ENCODE results near the gene ATXN10. TPM values are rescaled to one million over a fixed set of nuclear protein-coding genes. Genes with fewer than 3 reads are reported as not detected.

ATXN10 gene
- total RNA-seq, 1 donor from 2014 or later, result 117 TPM

- H3K36me3 Mint-ChIP-seq (ENCODE audit: low read depth), result peaks cover 4% of the 10 kb centered on the region
- DNase-seq (ENCODE audit: low spot score), result no peak
These were observed 54.4 kb downstream of the ATXN10 start for GRCh38 chr22:45726081-45726480.

GRCh38 chr22:45731041-45731797 lies 59.6 kb downstream of the ATXN10 start:
- H3K4me3 Mint-ChIP-seq (ENCODE audit: unreplicated experiment), result peak overlapping the region; percentile 13
- no peaks in the 10 kb centered on the region for H3K9me3 Mint-ChIP-seq (ENCODE audit: low read depth)
- peak overlapping the region; percentile 84 for H3K27ac Mint-ChIP-seq (ENCODE audit: unreplicated experiment)
- H3K36me3 Mint-ChIP-seq (ENCODE audit: low read depth), result no peaks in the 10 kb centered on the region
- peaks cover 21% of the 10 kb centered on the region for H3K4me1 Mint-ChIP-seq (ENCODE audit: low read depth)
- no peaks in the 10 kb centered on the region for H3K27me3 Mint-ChIP-seq (ENCODE audit: low read depth)
- no peak for DNase-seq (ENCODE audit: low spot score)
- TF ChIP-seq CTCF (IDR thresholded peaks at IDR 0.05), result no peak

More at GRCh38 chr22:45726081-45726480, 54.4 kb downstream of the ATXN10 start:
- Mint-ChIP-seq H3K27me3 (ENCODE audit: low read depth) (no peaks in the 10 kb centered on the region), H3K9me3 (ENCODE audit: low read depth) (no peaks in the 10 kb centered on the region), H3K4me3 (ENCODE audit: unreplicated experiment) (no peak overlapping the region), H3K4me1 (ENCODE audit: low read depth) (peaks cover 23% of the 10 kb centered on the region), H3K27ac (ENCODE audit: unreplicated experiment) (peak overlapping the region; percentile 28)
- no peak for TF ChIP-seq CTCF (IDR thresholded peaks at IDR 0.05)

- DNase-seq (ENCODE audit: low spot score), result no peak
- H3K4me3 Mint-ChIP-seq (ENCODE audit: unreplicated experiment), result peak overlapping the region; percentile 13
- peaks cover 16% of the 10 kb centered on the region for H3K4me1 Mint-ChIP-seq (ENCODE audit: low read depth)
- H3K27me3 Mint-ChIP-seq (ENCODE audit: low read depth), result no peaks in the 10 kb centered on the region
- H3K36me3 Mint-ChIP-seq (ENCODE audit: low read depth), result peaks cover 1% of the 10 kb centered on the region
- H3K9me3 Mint-ChIP-seq (ENCODE audit: low read depth), result no peaks in the 10 kb centered on the region
- H3K27ac Mint-ChIP-seq (ENCODE audit: unreplicated experiment), result peak overlapping the region; percentile 84
- peak; percentile 85 for TF ChIP-seq CTCF (IDR thresholded peaks at IDR 0.05)
These were observed 60.3 kb downstream of the ATXN10 start for GRCh38 chr22:45731798-45732495.

GRCh38 chr22:45735273-45735672 lies 63.6 kb downstream of the ATXN10 start:
- TF ChIP-seq CTCF (IDR thresholded peaks at IDR 0.05), result no peak
- H3K36me3 Mint-ChIP-seq (ENCODE audit: low read depth), result peaks cover 19% of the 10 kb centered on the region
- H3K9me3 Mint-ChIP-seq (ENCODE audit: low read depth), result no peaks in the 10 kb centered on the region
- H3K4me3 Mint-ChIP-seq (ENCODE audit: unreplicated experiment), result no peak overlapping the region
- DNase-seq (ENCODE audit: low spot score), result no peak
- no peaks in the 10 kb centered on the region for H3K27me3 Mint-ChIP-seq (ENCODE audit: low read depth)
- H3K27ac Mint-ChIP-seq (ENCODE audit: unreplicated experiment), result no peak overlapping the region
- H3K4me1 Mint-ChIP-seq (ENCODE audit: low read depth), result peaks cover 24% of the 10 kb centered on the region

- Mint-ChIP-seq H3K36me3 (ENCODE audit: low read depth) (peaks cover 34% of the 10 kb centered on the region), H3K9me3 (ENCODE audit: low read depth) (peaks cover 5% of the 10 kb centered on the region), H3K27ac (ENCODE audit: unreplicated experiment) (no peak overlapping the region), H3K4me1 (ENCODE audit: low read depth) (peaks cover 20% of the 10 kb centered on the region), H3K4me3 (ENCODE audit: unreplicated experiment) (no peak overlapping the region), H3K27me3 (ENCODE audit: low read depth) (no peaks in the 10 kb centered on the region)
- no peak for TF ChIP-seq CTCF (IDR thresholded peaks at IDR 0.05)
- DNase-seq (ENCODE audit: low spot score), result no peak
These were observed 66.6 kb downstream of the ATXN10 start for GRCh38 chr22:45738206-45738605.
